NCI-H2227 (cell line): ENCODE measurements around the gene GFER.
"Not testable (repeated sequence)": the region's sequence is repeated elsewhere in the genome, so short reads cannot be mapped to it uniquely, and the experiment has no call there.

ENCODE experiments used
- DNase-seq: peaks from one replicate; lab custom pipeline; 2025; ENCODE audit not compliant: unreplicated experiment; lab: John Stamatoyannopoulos, UW

The GFER gene

DNA sequence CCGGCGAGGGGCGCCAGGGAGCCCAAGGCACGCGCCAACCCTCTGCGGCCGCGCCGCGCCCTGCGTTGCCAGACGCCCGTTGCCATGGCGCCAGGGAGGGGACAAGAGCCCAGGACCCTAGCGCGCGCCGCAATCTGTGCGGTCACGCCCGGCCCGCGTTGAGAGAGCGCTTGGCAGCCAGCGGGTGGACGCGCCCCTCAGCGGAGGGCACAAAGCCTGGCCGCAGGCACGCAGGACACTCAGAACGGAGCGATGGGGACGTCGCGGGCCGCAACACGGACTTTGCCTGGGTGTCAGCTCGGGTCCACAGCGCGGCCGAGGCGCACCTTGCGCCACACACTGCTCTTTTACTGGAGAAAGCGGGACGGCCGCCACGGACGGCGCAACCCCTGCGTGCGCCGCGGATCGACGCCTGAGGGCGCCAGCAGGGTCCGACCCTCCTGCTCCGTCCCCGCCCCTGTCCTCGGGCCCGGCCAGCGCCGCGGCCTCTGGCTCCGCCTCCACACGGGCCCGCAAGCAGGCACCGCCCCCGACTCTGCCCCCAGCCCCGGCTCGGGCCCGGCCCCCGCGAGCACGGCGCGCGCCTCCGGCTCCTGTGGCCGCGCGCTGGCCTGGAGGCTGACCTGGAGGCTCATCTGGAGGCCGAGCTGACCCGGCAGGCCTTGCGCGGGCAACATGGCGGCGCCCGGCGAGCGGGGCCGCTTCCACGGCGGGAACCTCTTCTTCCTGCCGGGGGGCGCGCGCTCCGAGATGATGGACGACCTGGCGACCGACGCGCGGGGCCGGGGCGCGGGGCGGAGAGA is at the start of gene GFER:
GFER (plus strand) TSS at position 650 of the 803 bp plus-strand sequence; CDS start at position 676, 26 bp downstream.
- peak; percentile 97 for DNase-seq

GRCh38 chr16:1936945-1937479 is 47.0 kb upstream of the GFER start:
- DNase-seq, result no peak

DNA sequence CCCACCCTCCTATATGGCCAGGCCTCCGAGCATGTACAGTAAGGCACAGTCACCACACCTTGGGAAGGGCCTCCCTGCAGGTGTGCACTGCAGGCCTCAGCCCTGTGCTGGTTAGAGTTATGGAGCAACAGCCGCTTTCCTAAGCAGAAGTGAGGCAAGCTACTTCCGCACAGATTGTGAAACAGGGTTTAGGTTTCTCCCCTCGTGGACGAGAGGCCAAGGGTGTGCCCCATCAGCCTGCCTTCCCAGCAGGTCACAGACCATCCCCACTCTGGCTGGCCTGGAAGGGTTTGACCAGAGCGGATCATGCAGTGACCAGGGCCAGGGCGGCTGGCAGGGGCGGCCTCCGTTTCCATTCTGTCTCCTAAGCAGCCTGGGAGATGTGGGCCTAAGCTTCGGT is 45.7 kb upstream of the GFER start:
- no peak for DNase-seq

GRCh38 chr16:1938910-1939309 is 45.1 kb upstream of the GFER start:
- DNase-seq, result no peak

DNA sequence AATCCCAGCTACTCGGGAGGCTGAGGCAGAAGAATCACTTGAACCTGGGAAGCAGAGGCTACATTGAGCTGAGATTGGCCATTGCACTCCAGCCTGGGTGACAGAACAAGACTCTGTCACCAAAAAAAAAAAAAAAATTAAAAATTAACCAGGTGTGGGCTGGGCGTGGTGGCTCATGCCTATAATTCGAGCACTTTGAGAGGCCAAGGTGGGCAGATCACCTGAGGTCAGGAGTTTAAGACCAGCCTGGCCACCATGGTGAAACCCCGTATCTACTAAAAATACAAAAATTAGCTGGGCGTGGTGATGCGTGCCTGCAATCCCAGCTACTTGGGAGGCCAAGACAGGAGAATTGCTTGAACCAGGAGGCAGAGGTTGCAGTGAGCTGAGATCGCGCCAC is 44.2 kb upstream of the GFER start:
- DNase-seq, result not testable (repeated sequence)

GRCh38 chr16:1940273-1941161 is 43.5 kb upstream of the GFER start:
- no peak for DNase-seq

GRCh38 chr16:1941162-1942046 is 42.6 kb upstream of the GFER start:
- peak; percentile 53 for DNase-seq

GRCh38 chr16:1942047-1942809 is 41.8 kb upstream of the GFER start:
- no peak for DNase-seq

DNA sequence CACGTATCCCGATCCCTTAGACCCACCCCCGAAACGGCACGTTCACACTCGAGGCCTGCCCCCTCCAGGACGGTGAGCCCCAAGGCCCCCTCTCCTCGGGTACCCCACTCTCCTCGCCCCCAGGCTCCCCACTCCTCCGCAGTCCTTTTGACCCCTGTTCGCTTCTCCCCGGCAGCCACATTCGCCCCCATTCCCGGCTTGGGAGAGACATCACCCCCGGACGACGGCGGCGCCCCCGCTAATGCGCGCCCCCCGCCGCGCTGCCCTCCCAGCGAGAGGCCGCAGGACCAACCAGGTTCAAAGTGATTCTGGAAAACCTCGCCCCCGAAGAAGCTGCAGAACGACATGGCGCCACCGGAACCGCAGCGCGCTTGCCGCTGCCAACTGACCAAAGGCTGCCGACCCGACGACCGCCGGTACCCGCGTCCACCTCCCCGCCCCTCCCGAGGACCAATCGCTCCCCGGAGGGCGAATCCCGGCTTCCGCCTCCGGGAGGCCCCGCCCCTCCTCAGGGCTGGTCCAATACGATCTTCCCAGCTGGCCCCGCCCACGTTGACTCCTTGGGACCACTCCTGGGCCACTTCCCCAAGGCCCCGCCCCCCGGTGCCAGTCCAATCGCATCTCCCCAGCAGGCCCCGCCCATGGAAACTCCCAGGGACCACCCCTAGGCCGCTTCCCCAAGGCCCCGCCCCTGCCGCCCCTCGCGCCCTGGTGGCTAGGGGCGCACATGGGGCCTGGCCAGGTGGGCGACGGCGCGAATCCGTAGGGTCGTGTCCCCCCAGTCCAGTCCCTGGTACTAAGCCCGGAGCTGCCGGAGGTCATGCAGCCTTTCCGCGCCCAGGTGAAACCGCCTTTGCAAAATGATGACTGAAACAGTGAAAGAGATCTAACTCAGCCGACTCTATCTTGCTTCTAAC is 40.9 kb upstream of the GFER start, which contains the start of gene MSRB1:
MSRB1 (minus strand) TSS at position 390 of the 917 bp plus-strand sequence; CDS start at position 347, 43 bp downstream.
- peak; percentile 100 for DNase-seq

- DNase-seq, result no peak
These were observed 39.3 kb upstream of the GFER start for GRCh38 chr16:1944612-1945199.

DNA sequence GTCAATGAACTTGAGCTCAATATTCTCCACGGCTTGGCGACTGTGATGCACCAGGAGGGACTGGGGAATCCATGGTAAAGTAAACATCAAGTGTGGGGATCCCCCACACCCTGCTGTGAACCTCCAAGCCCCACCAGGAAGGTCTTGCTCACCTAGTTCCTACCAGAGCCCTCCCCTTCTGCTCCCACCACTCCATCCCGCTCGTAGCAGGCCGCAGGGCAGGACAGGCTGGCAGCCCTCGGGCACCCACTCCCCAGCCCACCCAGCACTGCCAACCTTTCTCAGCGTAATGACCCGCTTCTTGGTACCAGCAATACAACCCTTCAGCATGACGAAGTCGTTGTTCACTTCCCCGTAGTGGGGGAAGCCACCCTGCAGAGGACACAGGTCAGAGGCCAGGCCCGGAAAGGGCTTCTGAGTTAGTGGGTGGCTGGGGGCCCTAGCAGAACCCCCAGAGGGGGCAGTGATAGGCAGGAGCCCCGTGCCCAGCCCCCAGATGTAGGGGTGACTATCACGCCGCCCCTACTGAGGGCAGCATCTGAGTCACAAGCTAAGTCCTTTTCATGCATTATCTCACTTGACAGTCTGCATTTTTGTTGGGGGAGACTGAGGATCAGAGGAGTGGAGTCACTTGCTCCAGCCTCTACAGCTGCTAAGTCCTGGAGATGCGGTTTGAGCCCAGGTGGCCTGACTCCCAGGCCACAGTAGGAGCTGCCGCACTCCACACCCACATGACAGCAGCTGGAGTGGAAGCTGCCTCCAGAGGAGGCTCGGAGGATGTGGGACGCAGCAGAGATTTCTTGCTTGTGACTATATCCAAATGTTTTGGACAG is 38.2 kb upstream of the GFER start:
- DNase-seq, result no peak

- DNase-seq, result no peak
These were observed 37.3 kb upstream of the GFER start for GRCh38 chr16:1946495-1947368.

DNA sequence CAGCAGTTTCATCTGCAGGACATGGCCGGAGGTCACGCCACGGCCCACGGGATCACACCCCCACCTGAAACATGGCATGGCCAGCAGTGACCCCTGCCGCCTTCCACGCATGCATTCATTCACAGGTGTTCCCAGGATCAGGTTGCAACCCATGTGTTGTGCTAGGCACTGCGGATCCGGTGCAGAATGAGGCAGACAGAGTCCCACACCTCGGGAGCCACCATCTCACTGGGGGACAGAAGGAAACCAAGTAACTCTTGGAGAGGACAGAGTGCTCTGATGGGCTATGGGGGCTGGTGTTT is 36.7 kb upstream of the GFER start:
- DNase-seq, result no peak

GRCh38 chr16:1949507-1949906 is 34.5 kb upstream of the GFER start:
- DNase-seq, result no peak

DNA sequence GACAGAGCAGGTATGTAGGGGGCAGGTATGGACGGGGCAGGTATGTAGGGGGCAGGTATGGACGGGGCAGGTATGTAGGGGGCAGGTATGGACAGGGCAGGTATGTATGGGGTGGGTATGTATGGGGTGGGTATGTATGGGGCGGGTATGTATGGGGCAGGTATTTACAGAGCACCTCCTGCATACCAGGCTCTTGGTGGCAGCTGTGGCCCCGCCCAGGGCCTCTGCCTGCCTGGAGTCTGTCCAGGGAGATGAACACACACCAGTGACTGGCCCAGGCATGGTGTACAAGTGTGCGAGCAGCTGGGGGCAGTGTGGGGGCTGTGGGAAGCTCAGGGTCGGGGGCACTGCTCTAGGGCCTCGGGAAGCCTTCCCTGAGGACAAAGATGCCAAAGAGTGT is 33.9 kb upstream of the GFER start:
- no peak for DNase-seq

DNA sequence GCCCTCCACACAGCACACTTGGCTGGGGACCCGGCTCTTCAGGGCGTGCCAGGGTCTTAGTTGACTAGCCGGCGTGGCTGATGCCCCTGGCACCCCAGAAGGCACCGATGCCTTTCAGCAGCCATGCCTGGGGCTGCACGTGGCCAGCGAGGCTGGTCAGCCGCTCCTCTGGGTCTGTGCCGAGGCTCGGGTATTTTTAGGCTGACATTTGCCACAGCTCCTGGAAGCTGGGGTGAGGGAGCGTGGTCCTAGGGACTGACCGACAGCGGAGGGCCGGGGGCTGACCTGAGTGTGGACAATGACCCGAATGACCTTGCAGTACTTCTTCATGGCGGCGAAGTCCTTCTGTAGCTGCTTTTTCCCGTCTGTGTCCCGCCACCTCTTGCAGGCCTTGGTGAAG is 33.4 kb upstream of the GFER start:
- DNase-seq, result no peak

DNA sequence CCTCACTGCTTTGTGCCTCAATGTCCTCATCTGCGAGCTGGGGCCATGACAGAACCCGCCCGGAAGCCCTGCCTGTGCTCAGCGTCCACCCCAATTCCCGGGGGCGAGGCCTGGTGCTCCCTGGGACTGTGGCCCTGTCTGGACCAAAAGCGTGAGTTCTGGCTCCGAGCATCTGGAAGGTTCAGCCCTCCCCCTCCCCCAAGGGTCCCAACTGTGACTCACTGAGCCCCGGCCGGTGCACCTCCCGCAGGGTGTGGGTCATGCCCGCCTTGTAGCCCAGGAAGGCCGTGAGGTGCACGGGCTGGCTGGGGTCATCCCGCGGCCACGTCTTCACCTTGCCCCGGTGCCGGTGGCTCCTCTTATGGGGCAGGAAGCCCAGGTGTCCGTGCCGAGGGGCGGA is 30.3 kb upstream of the GFER start:
- no peak for DNase-seq
